Hypothalamus (tissue), 51 donors: ENCODE measurements around the gene PSMD13.
A peak's percentile ranks its signal among the peaks of the same experiment; 100 is the strongest.

Experiments
- DNase-seq, 51 donors: peaks; one replicate each; lab custom pipeline; 2025; lab: John Stamatoyannopoulos, UW

PSMD13 gene

DNA sequence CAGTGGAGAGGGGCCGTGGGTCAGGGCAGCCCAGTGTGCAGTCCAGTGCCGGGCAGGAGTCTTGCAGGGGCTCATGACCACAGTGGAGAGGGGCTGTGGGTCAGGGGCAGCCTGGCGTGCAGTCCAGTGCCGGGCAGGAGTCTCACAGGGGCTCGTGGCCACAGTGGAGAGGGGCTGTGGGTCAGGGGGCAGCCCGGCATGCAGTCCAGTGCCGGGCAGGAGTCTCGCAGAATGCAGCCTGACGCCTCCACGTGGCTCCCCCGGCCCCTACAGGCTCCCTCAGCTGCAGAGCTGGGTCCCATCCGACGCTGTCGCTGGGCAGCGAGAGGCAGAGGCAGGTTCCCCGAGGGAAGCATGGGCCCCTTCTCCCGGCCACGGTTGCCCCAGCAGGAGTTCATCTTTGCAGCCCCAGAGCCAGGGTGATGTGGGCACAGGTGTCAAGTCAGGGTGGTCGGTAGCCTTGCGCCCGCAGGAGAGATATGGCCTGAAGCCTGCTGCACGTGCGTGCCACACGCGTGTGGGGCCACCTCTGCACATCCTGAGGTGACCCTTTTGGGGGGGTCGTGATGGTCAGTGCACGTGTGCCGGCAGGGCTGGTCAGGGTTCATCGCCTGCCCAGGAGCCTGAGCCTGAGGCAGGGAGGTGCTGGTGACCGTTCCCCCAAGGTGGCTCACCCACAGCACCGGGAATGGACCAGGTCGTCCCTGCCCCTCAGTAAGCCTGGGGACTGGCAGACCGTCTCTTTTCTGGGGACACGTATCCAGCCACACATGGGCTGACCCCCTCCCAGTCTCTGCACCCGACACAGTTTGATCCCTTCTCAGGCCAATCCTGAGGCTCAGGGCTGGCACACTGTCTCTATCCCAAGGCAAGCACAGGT is 59.6 kb downstream of the PSMD13 start:
- DNase-seq = no peak

DNA sequence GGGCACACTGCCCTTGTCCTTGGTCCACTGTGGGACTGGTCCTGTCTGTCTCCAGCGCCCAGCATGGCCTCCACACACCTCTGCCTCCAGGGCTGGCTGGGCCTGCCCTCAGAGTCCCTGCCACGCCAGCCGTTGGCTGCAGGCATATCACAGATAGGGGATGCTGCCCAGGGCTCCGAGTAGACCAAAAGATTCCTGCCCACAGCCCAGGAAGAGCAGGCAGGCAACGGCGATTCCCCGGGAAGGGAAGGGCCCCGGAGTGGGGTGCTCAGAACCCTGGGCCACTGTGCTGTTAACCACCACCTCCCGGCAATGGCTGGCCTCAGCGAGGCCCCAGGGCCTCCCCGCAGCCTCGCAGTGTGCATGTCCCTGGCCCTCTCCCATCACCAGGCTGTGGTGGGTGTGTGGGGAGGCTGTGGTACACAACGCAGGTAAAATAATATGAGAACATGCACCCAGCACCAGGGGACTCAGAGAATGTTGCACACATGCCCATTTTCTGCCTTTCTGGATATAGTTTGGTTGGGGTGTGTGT is 60.3 kb downstream of the PSMD13 start:
- DNase-seq = no peak

DNA sequence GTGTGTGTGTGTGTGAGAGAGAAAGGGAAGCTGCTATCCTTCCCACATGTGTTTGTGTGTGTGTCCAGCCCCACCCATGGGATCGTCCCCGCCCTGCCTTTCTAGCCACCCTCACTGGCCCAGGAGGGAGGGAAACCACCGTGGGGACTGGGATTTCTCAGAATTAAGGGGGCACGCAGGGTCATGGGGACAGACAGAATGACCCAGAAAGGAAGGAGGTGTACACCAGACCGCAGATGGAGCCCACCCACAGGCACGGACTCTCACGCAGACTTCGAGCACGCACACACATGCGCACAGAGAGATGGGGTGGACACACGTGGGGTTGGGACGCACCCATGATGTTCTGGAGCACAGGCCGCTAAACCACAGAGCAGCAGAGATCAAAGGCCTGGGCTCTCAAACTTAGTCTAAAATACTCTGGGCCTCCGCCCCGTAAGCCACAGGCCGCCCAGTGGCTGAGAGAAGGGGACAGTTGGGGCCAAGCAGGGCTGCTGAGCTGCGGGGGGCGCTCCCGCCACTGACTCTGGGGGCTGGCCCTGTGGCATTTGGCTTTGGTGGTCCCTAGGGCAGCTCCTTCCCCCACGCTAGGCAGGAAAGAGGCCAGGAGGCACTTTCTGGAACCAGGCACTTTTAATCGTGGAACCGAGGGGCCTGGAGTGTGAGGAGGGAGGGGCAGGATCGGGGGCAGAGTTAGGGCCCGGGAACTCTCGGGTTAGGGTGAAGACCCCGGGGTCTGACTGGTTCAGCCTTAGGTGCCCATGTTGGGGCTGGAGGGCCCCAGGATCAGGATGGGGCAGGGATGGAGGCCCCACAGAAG is 61.0 kb downstream of the PSMD13 start:
- no peak for DNase-seq

DNA sequence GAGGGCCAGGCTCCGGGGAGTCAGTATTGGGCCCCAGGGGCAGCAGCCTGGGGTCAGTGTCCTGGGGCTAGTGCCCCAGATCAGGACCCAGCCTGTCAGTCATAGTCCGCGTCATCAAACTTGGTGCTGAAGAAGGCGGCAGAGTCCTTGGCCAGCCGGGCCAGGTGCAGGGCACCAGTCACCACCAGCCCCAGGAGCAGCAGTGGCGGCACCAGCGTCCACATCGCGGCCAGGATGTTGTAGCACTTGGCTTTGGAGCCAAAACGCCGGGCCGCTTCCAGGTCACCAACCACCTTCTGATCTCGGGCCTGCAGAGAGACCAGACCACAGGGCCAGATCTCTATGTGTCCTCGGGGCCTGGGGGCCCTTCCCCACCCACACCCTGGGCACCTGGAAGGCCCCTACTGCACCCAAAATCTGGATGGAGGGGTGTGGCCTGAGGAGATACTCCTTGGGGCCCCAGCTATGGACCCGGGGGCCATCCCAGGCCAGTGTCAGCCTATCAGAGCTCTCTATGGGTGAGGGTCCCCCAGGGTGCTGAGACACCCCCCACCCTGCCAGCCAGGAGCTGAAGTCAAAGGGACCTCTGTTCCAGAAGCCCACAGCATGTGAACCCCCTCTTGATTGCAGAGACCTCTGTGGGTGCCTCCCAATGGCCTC is 61.8 kb downstream of the PSMD13 start:
- no peak for DNase-seq

DNA sequence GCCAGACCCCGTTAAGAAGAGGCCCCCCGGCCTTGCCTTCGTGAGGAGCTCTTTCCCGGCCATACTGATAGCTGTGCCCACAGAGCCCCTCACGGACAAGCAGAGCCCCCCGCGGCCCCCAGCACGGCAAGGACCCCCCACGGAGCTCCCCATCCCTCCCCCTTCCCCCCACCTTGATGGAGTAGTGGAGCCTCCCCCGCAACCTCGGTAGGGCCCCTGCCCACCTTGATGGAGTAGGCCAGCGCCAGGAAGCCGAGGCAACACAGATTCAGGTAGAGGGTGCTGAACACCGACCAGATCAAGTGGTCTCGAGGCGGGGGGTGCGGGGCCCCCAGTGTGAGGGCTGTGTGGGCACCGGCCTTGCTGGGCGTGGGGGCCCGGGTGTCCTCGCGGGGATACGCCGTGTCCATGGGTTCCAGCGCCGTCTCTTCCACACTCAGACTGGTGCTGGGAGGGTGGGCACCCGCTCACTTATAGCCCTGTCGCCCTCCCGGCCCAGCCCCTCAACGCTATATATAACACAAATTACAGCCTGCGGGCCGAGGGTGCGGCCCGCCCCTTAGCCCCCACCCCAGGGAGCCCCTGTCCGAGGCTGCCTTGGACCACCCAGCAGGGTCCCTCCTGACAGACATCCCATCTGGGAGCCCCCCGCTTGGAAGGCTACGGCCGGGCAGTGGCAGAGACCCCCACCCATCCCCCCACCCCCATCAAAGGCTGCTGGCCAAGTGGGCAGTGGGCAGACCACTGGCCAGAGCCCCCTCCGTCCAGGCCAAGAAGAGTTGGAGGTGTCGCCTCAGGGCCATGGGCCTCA is 62.5 kb downstream of the PSMD13 start, which contains the start of gene IFITM5:
Gene IFITM5, minus strand, starts transcription at position 446 of the 811 bp plus-strand sequence. Its CDS starts 36 bp downstream, at position 410.
- no peak for DNase-seq

DNA sequence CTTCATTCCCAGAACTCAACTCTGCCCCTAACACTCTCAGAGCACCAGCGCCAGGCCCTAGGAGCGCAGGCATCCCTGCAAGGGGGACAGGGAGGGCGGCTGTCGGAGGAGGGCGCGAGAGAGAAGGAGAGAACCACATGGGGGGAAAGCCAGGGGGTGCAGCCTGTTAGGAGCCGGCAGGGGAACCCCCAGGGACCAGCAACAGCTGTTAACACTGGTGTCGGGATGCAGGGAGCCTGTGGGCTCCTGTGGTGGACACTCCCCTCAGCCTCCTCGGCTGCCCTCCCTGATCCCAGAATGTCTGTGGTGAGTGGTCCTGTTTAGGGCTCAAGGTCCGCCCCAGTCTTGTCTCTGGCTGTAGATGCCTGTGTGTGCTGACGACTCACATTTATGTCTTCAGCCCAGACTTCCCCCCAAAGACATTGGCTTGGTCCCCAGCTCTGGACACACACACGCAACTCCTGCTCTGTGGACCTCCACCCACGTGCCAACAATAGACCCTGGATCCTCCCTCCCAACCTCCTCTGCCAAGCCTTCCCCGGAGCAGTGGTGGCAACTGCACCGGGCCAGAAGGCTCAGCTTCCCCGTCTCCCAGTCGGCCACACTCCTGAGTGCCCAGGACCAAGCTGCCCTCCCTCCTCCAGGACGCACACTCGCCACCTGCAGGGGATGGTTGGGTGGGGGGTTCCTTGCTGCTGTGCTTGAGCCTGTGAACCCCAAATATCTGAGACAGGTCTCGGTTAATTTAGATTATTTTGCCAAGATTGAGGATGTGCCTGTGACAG is 63.4 kb downstream of the PSMD13 start:
- DNase-seq = peak in 1 of 51 donors; percentile 18
